K562 (cell line): Measurements from ENCODE around the gene C13orf46. TPM values are rescaled to one million over a fixed set of nuclear protein-coding genes. Genes with fewer than 3 reads are reported as not detected.
A peak's percentile ranks its signal among the peaks of the same experiment; 100 is the strongest.

Experiments used
- ATAC-seq: fragments of 200-7000 bp; cut with Tn5 transposase; 3 replicates; pipeline ENCODE4 v1.9.1; 2020; ENCODE audit warnings: moderate library complexity
- BruUV-seq: library from RNA; stranded (reverse); fragments of 400-500 nt; replicated peaks from 2 replicates; lab custom pipeline; 2021; lab: Mats Ljungman, UMichigan
- CTCF ChIA-PET: fragments of 300-600 bp; formaldehyde crosslinking; extraction: SDS; loops from one replicate; lab custom pipeline; 2021; ENCODE audit warnings: low intra/inter-chr PET ratio; lab: Yijun Ruan, JAX
- POLR2A ChIA-PET: fragments of 300-600, 350-650 bp; sonication (Branson Sonifier 250); formaldehyde crosslinking; extraction: SDS; loops from one replicate; lab custom pipeline; 2021; ENCODE audit warnings: antibody characterized with exemption, inconsistent platforms; lab: Yijun Ruan, JAX
- DNase-seq, 4 experiments: peaks; one replicate each; pipeline versions ENCODE4 v3.0.0 to v3.0.0-alpha.2; 2011 to 2018; ENCODE audit warnings: low spot score in 3 of 4, mixed read lengths in 3 of 4; ENCODE audit errors: extremely low read depth in 1 of 4
- FAIRE-seq: peaks from 2 replicates; lab custom pipeline; 2011; peaks lifted over from hg19 to GRCh38; lab: Jason Lieb, UNC
- H2AFZ ChIP-seq: 2 replicates; pipeline ENCODE4 v1.6.0; 2011; ENCODE audit warnings: low read depth, low read length, control low read depth, inconsistent platforms
- H3K27ac ChIP-seq: fragments of 200-600 bp; 3 replicates; pipeline ENCODE4 v1.8.0; 2011; ENCODE audit warnings: low read depth, mild to moderate bottlenecking, control low read depth, inconsistent platforms, low read length, moderate library complexity, mixed read lengths; ENCODE audit errors: extremely low read depth
- H3K27me3 ChIP-seq, 2 experiments: fragments of 300-600 bp in 1 of 2; 2 replicates in 1 of 2; 3 replicates in 1 of 2; pipeline versions ENCODE4 v1.6.0 to v1.8.0; 2011; ENCODE audit warnings: inconsistent platforms in 2 of 2, low read length in 2 of 2, mild to moderate bottlenecking in 1 of 2, mixed read lengths in 1 of 2, moderate library complexity in 1 of 2; ENCODE audit not compliant: control insufficient read depth in 2 of 2, insufficient read depth in 2 of 2
- H3K36me3 ChIP-seq: fragments of 300-600 bp; 3 replicates; pipeline ENCODE4 v1.8.0; 2011; ENCODE audit warnings: mild to moderate bottlenecking, low read length, inconsistent platforms; ENCODE audit not compliant: control insufficient read depth, insufficient read depth
- H3K4me1 ChIP-seq, 2 experiments: fragments of 200-600 bp in 1 of 2; replicated peaks in 1 of 2; 2 replicates in 1 of 2; 3 replicates in 1 of 2; pipeline versions ENCODE4 v1.5.1 to v1.8.0; 2011; ENCODE audit warnings: inconsistent platforms in 2 of 2, low read length in 2 of 2, mild to moderate bottlenecking in 1 of 2, mixed read lengths in 1 of 2, moderate library complexity in 1 of 2; ENCODE audit not compliant: control insufficient read depth in 2 of 2, insufficient read depth in 2 of 2
- H3K4me2 ChIP-seq: 2 replicates; pipeline ENCODE4 v1.6.1; 2011; ENCODE audit warnings: low read length, control low read depth, inconsistent platforms, mixed read lengths; ENCODE audit not compliant: insufficient read depth
- H3K4me3 ChIP-seq: fragments of 200-600 bp; sonication (generic), shearing (Covaris generic); 2 replicates; pipeline ENCODE4 v1.5.1; 2016; ENCODE audit warnings: control low read depth, inconsistent platforms
- H3K79me2 ChIP-seq: fragments of 200-600 bp; 3 replicates; pipeline ENCODE4 v1.8.0; 2011; ENCODE audit warnings: low read length, inconsistent platforms; ENCODE audit not compliant: control insufficient read depth, insufficient read depth
- H3K9ac ChIP-seq, 2 experiments: 2 replicates each; pipeline versions ENCODE4 v1.6.0 to v1.6.1; 2011; ENCODE audit warnings: low read depth in 2 of 2, low read length in 2 of 2, control low read depth in 1 of 2, inconsistent platforms in 1 of 2, mild to moderate bottlenecking in 1 of 2, mixed read lengths in 1 of 2; ENCODE audit not compliant: insufficient read depth in 1 of 2
- H3K9me1 ChIP-seq: one replicate; pipeline ENCODE4 v1.6.0; 2011; ENCODE audit warnings: inconsistent platforms, mild to moderate bottlenecking, low read length, moderate library complexity; ENCODE audit not compliant: control insufficient read depth, insufficient read depth
- H3K9me3 ChIP-seq: replicated peaks from 2 replicates; pipeline ENCODE4 v1.5.1; 2011; ENCODE audit warnings: low read depth, low read length, inconsistent platforms; ENCODE audit not compliant: control insufficient read depth, insufficient read depth
- H4K20me1 ChIP-seq: replicated peaks from 2 replicates; pipeline ENCODE4 v1.6.1; 2011; ENCODE audit warnings: low read length, inconsistent platforms, mixed read lengths; ENCODE audit not compliant: control insufficient read depth, insufficient read depth
- CAMTA2 ChIP-seq: fragments of 250-450 bp; sonication (Bioruptor Pico); conservative IDR thresholded peaks from 2 replicates; pipeline ENCODE4 v1.5.1; 2022
- CHD4 ChIP-seq: fragments of 200-600 bp; sonication (generic); IDR thresholded peaks from 3 replicates; pipeline ENCODE4 v1.6.1; 2012; ENCODE audit warnings: low read depth, mild to moderate bottlenecking, mixed read lengths, low read length, inconsistent platforms; ENCODE audit not compliant: insufficient read depth, insufficient replicate concordance, poor library complexity, severe bottlenecking
- HBP1 ChIP-seq: fragments of 450-650 bp; formaldehyde crosslinking; IDR thresholded peaks from 2 replicates; pipeline ENCODE4 v1.4.0; 2022; ENCODE audit warnings: missing genetic modification characterization
- KLF1 ChIP-seq: fragments of 450-650 bp; IDR thresholded peaks from 2 replicates; pipeline ENCODE4 v1.6.1; 2016; ENCODE audit warnings: missing genetic modification characterization, missing compliant biosample characterization
- POLR2G ChIP-seq: fragments of 200-400 bp; formaldehyde crosslinking; IDR thresholded peaks from 2 replicates; pipeline ENCODE4 v1.6.1; 2017; ENCODE audit warnings: low read depth, mild to moderate bottlenecking, antibody characterized with exemption, low read length, moderate library complexity
- SMAD1 ChIP-seq: fragments of 150-350 bp; IDR thresholded peaks from 2 replicates; pipeline ENCODE4 v1.6.1; 2014; ENCODE audit warnings: low read length, low read depth; ENCODE audit not compliant: partially characterized antibody
- SMAD2 ChIP-seq: fragments of 150-350 bp; IDR thresholded peaks from 2 replicates; pipeline ENCODE4 v1.6.1; 2014; ENCODE audit warnings: low read depth, mild to moderate bottlenecking, low read length
- ZNF77 ChIP-seq: fragments of 250-450 bp; sonication (Bioruptor Pico); IDR thresholded peaks from 2 replicates; pipeline ENCODE4 v1.5.0; 2020
- WGBS: fragments of 100-300 bp; shearing (Covaris generic); methylation state at CpG from one replicate; pipeline ENCODE4 v1.1.6; 2016; ENCODE audit warnings: low coverage, mixed read lengths; ENCODE audit not compliant: insufficient coverage; ENCODE audit errors: missing lambda C conversion rate; 5-methylcytosine and 5-hydroxymethylcytosine counted together
- in situ Hi-C: fragments of 300-500 bp; cut with MboI; formaldehyde crosslinking; loops from 4 replicates; pipeline ENCODE4 v1.15.0; 2018; ENCODE audit warnings: inconsistent platforms, mixed read lengths
- intact Hi-C: fragments of 100-400 bp; cut with micrococcal nuclease; formaldehyde crosslinking; loops from 2 replicates; pipeline ENCODE4 v1.14.2; 2022
- polyA plus RNA-seq, 8 experiments: library from polyadenylated mRNA; depleted of rRNA in 4 of 8; stranded (reverse) in 5 of 8; unstranded in 3 of 8; fragments of >200 nt; fragmentation: Nextera tagmentation in 2 of 8; fragmentation: Illumina TruSeq in 1 of 8; extraction: Ambion mirVana in 2 of 8; extraction: Trizol in 1 of 8; gene quantifications; 2 replicates each; pipeline versions ENCODE4 v1.2.1 to v1.2.3, GENCODE V29; 2011 to 2014; ENCODE audit warnings: inconsistent platforms in 1 of 8, missing spikeins in 1 of 8
- total RNA-seq, 7 experiments: library from RNA; depleted of rRNA in 6 of 7; stranded (reverse); fragments of >200 nt in 6 of 7; fragmentation: Illumina TruSeq in 2 of 7; extraction: Trizol in 2 of 7; gene quantifications; 2 replicates each; pipeline versions ENCODE4 v1.2.1 to v1.2.3, GENCODE V29; 2011 to 2021; ENCODE audit warnings: low replicate concordance in 1 of 7

C13orf46 gene
- total and polyA plus RNA-seq, 9 of the 15 experiments (the other 6 are each of a cell fraction or from before 2014, with no cell fraction given), result 0.04 to 0.24 (median 0.05) TPM; not detected in 4

GRCh38 chr13:114012921-114013320 lies 39.0 kb upstream of the C13orf46 start:
- intact Hi-C loops (no loop called here), in situ Hi-C loops (no loop called here)
- no peak overlapping the region for H2AFZ ChIP-seq
- ChIA-PET POLR2A (no interaction called here), CTCF (no interaction called here)
- H3K4me3 ChIP-seq, result no peak overlapping the region
- H3K27ac ChIP-seq, result no peak overlapping the region
- no TSS peak for BruUV-seq
- peaks cover 53% of the 10 kb centered on the region; the same call in 2 of the 3 replicates for H3K36me3 ChIP-seq
- TF ChIP-seq ZNF77 (CRISPR knock-in tag), result no peak
- TF ChIP-seq HBP1 (CRISPR knock-in tag), result no peak
- TF ChIP-seq CHD4, result no peak
- no peak for TF ChIP-seq SMAD1
- no peak for TF ChIP-seq CAMTA2 (CRISPR knock-in tag)
- no peak for TF ChIP-seq KLF1 (tag)
- 0 out of 2 replicates have a peak, but pooled peaks have one; percentile 31 for TF ChIP-seq POLR2G
- TF ChIP-seq SMAD2, result no peak
- no peaks in the 10 kb centered on the region for H3K9me3 ChIP-seq
- 97% methylated on average over 16 of the region's 21 CpGs for WGBS
- no peaks in the 10 kb centered on the region for H3K79me2 ChIP-seq
- ATAC-seq (no peak), FAIRE-seq (no peak), DNase-seq (no peak)
- H3K27me3 ChIP-seq, result no peaks in the 10 kb centered on the region
- no peak overlapping the region for H3K4me2 ChIP-seq
- H4K20me1 ChIP-seq, result no peaks in the 10 kb centered on the region
- H3K9me1 ChIP-seq, result no peaks in the 10 kb centered on the region
- H3K4me1 ChIP-seq, result peaks cover 0 to 20% of the 10 kb centered on the region in 2 experiments; a peak in 2 of 5 replicates
- H3K9ac ChIP-seq, result no peak overlapping the region
